Esophagus squamous epithelium (tissue), 5 donors: Measurements from ENCODE around the gene FMN2. TPM values are rescaled to one million over a fixed set of nuclear protein-coding genes. Genes with fewer than 3 reads are reported as not detected.
A peak's percentile ranks its signal among the peaks of the same experiment; 100 is the strongest.

Experiments
- DNase-seq: peaks from one replicate; lab custom pipeline; 2025; lab: John Stamatoyannopoulos, UW
- H3K27ac ChIP-seq, 4 donors: fragments of 200-600 bp; sonication (generic); one replicate each; pipeline ENCODE4 v1.5.1; 2016 to 2019; ENCODE audit warnings: mild to moderate bottlenecking in 1 of 4
- H3K27me3 ChIP-seq, 4 donors: fragments of 200-600 bp; sonication (generic); 1 replicate in 3 of 4; 2 replicates in 1 of 4; pipeline versions ENCODE4 v1.5.1 to v1.6.0; 2017 to 2021; ENCODE audit warnings: antibody characterized with exemption in 1 of 4
- H3K36me3 ChIP-seq, 3 donors: fragments of 200-600 bp; sonication (generic); one replicate each; pipeline ENCODE4 v1.5.1; 2016 to 2019
- H3K4me1 ChIP-seq, 3 donors: fragments of 200-600 bp; sonication (generic); one replicate each; pipeline ENCODE4 v1.5.1; 2017 to 2019
- H3K4me3 ChIP-seq, 4 donors: fragments of 200-600 bp; sonication (generic); 1 replicate in 3 of 4; 2 replicates in 1 of 4; pipeline ENCODE4 v1.5.1; 2016 to 2019; ENCODE audit warnings: mild to moderate bottlenecking in 2 of 4, moderate library complexity in 1 of 4
- H3K9me3 ChIP-seq, 3 donors: fragments of 200-600 bp; sonication (generic); one replicate each; pipeline ENCODE4 v1.5.1; 2016 to 2019
- POLR2A ChIP-seq, 4 donors: fragments of 450-650 bp; IDR thresholded peaks; one replicate each; pipeline ENCODE4 v1.6.1; 2017; ENCODE audit warnings: antibody characterized with exemption in 4 of 4, mild to moderate bottlenecking in 4 of 4, moderate library complexity in 3 of 4
- WGBS, 2 donors: methylation state at CpG; one replicate each; pipeline ENCODE4 v1.1.5; 2018; 5-methylcytosine and 5-hydroxymethylcytosine counted together
- intact Hi-C: fragments of 100-400 bp; cut with DNase I; formaldehyde crosslinking; loops from one replicate; pipeline ENCODE4 v1.15.0; 2022
- total RNA-seq, 4 donors: library from RNA; depleted of rRNA; stranded (reverse); fragments of >200 nt; gene quantifications; one replicate each; pipeline ENCODE4 v1.1.0, GENCODE V29; 2016
- TF ChIP-seq, protein P1 (sequence below), 6 experiments: fragments of 450-650 bp in 4 of 6; fragments of 200-600 bp in 2 of 6; sonication (generic) in 2 of 6; IDR thresholded peaks; one replicate each; pipeline ENCODE4 v1.5.1; 2016 to 2019; ENCODE audit warnings: antibody characterized with exemption in 6 of 6, mild to moderate bottlenecking in 4 of 6, moderate library complexity in 4 of 6
- donor health status: DM: yes; HTN: yes; CAD: no.

The FMN2 gene
- total RNA-seq, 4 donors from 2014 or later, result 0.19 to 0.35 TPM; not detected in 2

- intact Hi-C loops, result no loop called here
- Histone ChIP-seq H3K27ac (no peak overlapping the region), H3K4me3 (no peak overlapping the region), H3K36me3 (no peaks in the 10 kb centered on the region), H3K27me3 (no peaks in the 10 kb centered on the region), H3K4me1 (no peaks in the 10 kb centered on the region), H3K9me3 (no peaks in the 10 kb centered on the region)
- no peak for TF ChIP-seq POLR2A (IDR thresholded peaks at IDR 0.05)
- TF ChIP-seq, protein P1, sequence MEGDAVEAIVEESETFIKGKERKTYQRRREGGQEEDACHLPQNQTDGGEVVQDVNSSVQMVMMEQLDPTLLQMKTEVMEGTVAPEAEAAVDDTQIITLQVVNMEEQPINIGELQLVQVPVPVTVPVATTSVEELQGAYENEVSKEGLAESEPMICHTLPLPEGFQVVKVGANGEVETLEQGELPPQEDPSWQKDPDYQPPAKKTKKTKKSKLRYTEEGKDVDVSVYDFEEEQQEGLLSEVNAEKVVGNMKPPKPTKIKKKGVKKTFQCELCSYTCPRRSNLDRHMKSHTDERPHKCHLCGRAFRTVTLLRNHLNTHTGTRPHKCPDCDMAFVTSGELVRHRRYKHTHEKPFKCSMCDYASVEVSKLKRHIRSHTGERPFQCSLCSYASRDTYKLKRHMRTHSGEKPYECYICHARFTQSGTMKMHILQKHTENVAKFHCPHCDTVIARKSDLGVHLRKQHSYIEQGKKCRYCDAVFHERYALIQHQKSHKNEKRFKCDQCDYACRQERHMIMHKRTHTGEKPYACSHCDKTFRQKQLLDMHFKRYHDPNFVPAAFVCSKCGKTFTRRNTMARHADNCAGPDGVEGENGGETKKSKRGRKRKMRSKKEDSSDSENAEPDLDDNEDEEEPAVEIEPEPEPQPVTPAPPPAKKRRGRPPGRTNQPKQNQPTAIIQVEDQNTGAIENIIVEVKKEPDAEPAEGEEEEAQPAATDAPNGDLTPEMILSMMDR (IDR thresholded peaks at IDR 0.05), result no peak
- WGBS, 2 donors, result 9 to 16% methylated on average over 6 of the region's 6 CpGs
- no peak for DNase-seq
These were observed 99.3 kb downstream of the FMN2 start for GRCh38 chr1:240190881-240191401.

GRCh38 chr1:240192851-240193250 lies 101.2 kb downstream of the FMN2 start:
- intact Hi-C loops, result no loop called here

DNA sequence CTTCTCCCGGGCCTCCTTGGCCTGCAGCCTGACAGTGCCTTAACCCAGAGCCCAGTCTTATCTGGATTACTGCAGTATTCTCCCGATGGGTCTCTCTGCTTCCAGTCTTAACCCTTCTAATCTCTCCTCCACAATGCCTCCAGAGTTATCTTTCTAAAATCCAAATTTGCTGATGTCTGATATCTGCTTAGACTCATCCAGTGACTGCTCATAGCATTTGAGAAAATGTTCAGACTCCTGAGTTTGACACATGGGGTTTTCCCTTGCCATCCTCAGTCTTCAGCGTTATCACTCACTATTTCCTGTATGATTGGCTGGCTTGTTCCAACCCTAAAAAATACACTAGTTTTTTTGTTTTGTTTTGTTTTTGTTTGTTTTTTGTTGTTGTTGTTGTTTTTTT lies 102.0 kb downstream of the FMN2 start:
- 44 to 52% methylated on average over 3 of the region's 3 CpGs for WGBS, 2 donors
- Histone ChIP-seq H3K4me3 (no peak overlapping the region), H3K36me3 (no peaks in the 10 kb centered on the region), H3K27me3 (no peaks in the 10 kb centered on the region), H3K9me3 (no peaks in the 10 kb centered on the region), H3K27ac (no peak overlapping the region), H3K4me1 (no peaks in the 10 kb centered on the region)
- no peak for DNase-seq
- intact Hi-C loops, result no loop called here
- TF ChIP-seq POLR2A (IDR thresholded peaks at IDR 0.05), result no peak
- TF ChIP-seq, protein P1 (IDR thresholded peaks at IDR 0.05), result no peak

More at GRCh38 chr1:240192851-240193250, 101.2 kb downstream of the FMN2 start:
- no peak for DNase-seq
- no peaks in the 10 kb centered on the region for H3K27me3 ChIP-seq
- H3K9me3 ChIP-seq, result no peaks in the 10 kb centered on the region
- WGBS, 2 donors, result 29 to 35% methylated on average over 2 of the region's 2 CpGs
- H3K36me3 ChIP-seq, result no peaks in the 10 kb centered on the region
- H3K4me1 ChIP-seq, result no peaks in the 10 kb centered on the region
- TF ChIP-seq, protein P1 (IDR thresholded peaks at IDR 0.05), result no peak
- no peak for TF ChIP-seq POLR2A (IDR thresholded peaks at IDR 0.05)
- no peak overlapping the region for H3K4me3 ChIP-seq
- H3K27ac ChIP-seq, result no peak overlapping the region

DNA sequence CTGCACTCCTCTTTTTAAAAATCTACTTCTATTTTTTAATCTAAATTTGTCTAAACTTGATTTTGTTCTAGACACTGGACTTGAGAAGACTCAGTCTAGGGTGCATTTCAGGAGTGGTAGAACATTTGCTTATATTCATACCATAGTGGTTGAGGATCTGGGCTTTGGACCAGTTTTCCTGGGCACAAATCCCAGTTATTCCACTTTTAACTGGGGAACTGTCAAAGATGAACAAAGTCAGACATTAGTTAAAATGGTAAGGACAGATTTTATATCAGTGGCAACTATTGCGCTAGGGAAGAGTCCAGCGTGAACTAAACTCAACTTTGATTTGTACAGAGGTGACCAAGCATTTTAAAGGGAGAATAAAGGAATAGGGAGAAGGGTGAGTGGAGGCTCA lies 102.4 kb downstream of the FMN2 start:
- Histone ChIP-seq H3K27ac (peak overlapping the region in 1 of 4 donors; percentile 13), H3K36me3 (no peaks in the 10 kb centered on the region), H3K4me3 (no peak overlapping the region), H3K4me1 (no peaks in the 10 kb centered on the region), H3K9me3 (no peaks in the 10 kb centered on the region), H3K27me3 (no peaks in the 10 kb centered on the region)
- TF ChIP-seq POLR2A (IDR thresholded peaks at IDR 0.05), result no peak
- TF ChIP-seq, protein P1 (IDR thresholded peaks at IDR 0.05), result no peak
- intact Hi-C loops, result no loop called here
- WGBS, 2 donors, result 71 to 89% methylated on average over 2 of the region's 2 CpGs
- DNase-seq, result no peak

GRCh38 chr1:240198376-240198775 lies 106.7 kb downstream of the FMN2 start:
- no peak for TF ChIP-seq POLR2A (IDR thresholded peaks at IDR 0.05)
- TF ChIP-seq, protein P1 (IDR thresholded peaks at IDR 0.05), result no peak
- Histone ChIP-seq H3K4me3 (no peak overlapping the region), H3K4me1 (no peaks in the 10 kb centered on the region), H3K27ac (no peak overlapping the region), H3K9me3 (no peaks in the 10 kb centered on the region), H3K27me3 (no peaks in the 10 kb centered on the region), H3K36me3 (no peaks in the 10 kb centered on the region)
- intact Hi-C loops, result no loop called here
- no peak for DNase-seq
- WGBS, 2 donors, result 83 to 84% methylated on average over 4 of the region's 4 CpGs
